ENCODE measurements around the gene GAB1.

DNA sequence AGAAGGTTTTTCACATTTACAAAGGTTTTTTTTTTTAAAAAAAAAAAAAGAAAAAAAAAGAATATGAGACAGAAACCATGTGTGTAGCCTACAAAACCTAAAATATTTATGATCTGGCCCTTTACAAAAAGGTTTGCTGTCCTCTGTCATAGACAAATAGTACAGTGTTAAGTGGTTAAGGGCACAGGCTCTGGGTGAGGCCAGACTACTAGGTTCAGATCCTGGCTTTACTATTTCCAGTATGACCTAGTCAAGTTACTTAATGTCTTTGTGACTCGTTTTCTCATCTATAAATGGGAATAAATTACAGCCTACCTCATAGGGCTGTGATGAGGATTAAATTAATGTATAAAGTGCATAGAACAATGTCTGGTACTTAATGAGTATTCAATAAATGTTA, 56.5 kb downstream of the GAB1 start:
- no peak for TF ChIP-seq ZNF565 (CRISPR knock-in tag; conservative IDR thresholded peaks at IDR 0.05; ENCODE audit: low read depth)
- TF ChIP-seq, protein P1, sequence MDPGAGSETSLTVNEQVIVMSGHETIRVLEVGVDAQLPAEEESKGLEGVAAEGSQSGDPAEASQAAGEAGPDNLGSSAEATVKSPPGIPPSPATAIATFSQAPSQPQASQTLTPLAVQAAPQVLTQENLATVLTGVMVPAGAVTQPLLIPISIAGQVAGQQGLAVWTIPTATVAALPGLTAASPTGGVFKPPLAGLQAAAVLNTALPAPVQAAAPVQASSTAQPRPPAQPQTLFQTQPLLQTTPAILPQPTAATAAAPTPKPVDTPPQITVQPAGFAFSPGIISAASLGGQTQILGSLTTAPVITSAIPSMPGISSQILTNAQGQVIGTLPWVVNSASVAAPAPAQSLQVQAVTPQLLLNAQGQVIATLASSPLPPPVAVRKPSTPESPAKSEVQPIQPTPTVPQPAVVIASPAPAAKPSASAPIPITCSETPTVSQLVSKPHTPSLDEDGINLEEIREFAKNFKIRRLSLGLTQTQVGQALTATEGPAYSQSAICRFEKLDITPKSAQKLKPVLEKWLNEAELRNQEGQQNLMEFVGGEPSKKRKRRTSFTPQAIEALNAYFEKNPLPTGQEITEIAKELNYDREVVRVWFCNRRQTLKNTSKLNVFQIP (CRISPR knock-in tag; IDR thresholded peaks at IDR 0.05; ENCODE audit: borderline replicate concordance, low read depth), result no peak
- no peak for TF ChIP-seq OSR1 (CRISPR knock-in tag; IDR thresholded peaks at IDR 0.05)
- no peak for TF ChIP-seq RARB (CRISPR knock-in tag; IDR thresholded peaks at IDR 0.05)
- no peak for TF ChIP-seq BACH2 (CRISPR knock-in tag; IDR thresholded peaks at IDR 0.05; ENCODE audit: borderline replicate concordance)
- TF ChIP-seq TCF4 (CRISPR knock-in tag; IDR thresholded peaks at IDR 0.05; ENCODE audit: borderline replicate concordance), result no peak
- no peak for TF ChIP-seq ZFP30 (CRISPR knock-in tag; IDR thresholded peaks at IDR 0.05)
- TF ChIP-seq, protein P2, sequence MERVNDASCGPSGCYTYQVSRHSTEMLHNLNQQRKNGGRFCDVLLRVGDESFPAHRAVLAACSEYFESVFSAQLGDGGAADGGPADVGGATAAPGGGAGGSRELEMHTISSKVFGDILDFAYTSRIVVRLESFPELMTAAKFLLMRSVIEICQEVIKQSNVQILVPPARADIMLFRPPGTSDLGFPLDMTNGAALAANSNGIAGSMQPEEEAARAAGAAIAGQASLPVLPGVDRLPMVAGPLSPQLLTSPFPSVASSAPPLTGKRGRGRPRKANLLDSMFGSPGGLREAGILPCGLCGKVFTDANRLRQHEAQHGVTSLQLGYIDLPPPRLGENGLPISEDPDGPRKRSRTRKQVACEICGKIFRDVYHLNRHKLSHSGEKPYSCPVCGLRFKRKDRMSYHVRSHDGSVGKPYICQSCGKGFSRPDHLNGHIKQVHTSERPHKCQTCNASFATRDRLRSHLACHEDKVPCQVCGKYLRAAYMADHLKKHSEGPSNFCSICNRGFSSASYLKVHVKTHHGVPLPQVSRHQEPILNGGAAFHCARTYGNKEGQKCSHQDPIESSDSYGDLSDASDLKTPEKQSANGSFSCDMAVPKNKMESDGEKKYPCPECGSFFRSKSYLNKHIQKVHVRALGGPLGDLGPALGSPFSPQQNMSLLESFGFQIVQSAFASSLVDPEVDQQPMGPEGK (CRISPR knock-in tag; IDR thresholded peaks at IDR 0.05; ENCODE audit: borderline replicate concordance), result no peak
- TF ChIP-seq TOX (CRISPR knock-in tag; IDR thresholded peaks at IDR 0.05; ENCODE audit: borderline replicate concordance), result no peak
